GM12892 (cell line): ENCODE data around the gene RBP7. TPM values are rescaled to one million over a fixed set of nuclear protein-coding genes. Genes with fewer than 3 reads are reported as not detected.
A peak's percentile ranks its signal among the peaks of the same experiment; 100 is the strongest.
"Not testable (repeated sequence)": the region's sequence is repeated elsewhere in the genome, so short reads cannot be mapped to it uniquely, and the experiment has no call there.

ENCODE experiments used
- DNase-seq: peaks from one replicate; pipeline ENCODE4 v3.0.0; 2011; ENCODE audit not compliant: insufficient read length
- FAIRE-seq: peaks from 2 replicates; lab custom pipeline; 2011; peaks lifted over from hg19 to GRCh38; lab: Jason Lieb, UNC
- POLR2A ChIP-seq: IDR thresholded peaks from 2 replicates; pipeline ENCODE4 v1.6.1; 2011; ENCODE audit warnings: low read depth, low read length, control low read depth
- POLR2AphosphoS5 ChIP-seq: IDR thresholded peaks from 2 replicates; pipeline ENCODE4 v1.6.1; 2011; ENCODE audit warnings: low read depth, low read length, control low read depth
- TAF1 ChIP-seq: IDR thresholded peaks from 2 replicates; pipeline ENCODE4 v1.6.1; 2011; ENCODE audit warnings: low read depth, mild to moderate bottlenecking, control low read depth, low read length, borderline replicate concordance
- polyA plus RNA-seq: library from polyadenylated mRNA; unstranded; fragments of >200 nt; gene quantifications from one replicate; pipeline ENCODE4 v1.2.1, GENCODE V29; 2012; ENCODE audit warnings: missing spikeins, inconsistent platforms; ENCODE audit not compliant: missing spikeins

The RBP7 gene
- polyA plus RNA-seq, result 0.51 TPM

DNA sequence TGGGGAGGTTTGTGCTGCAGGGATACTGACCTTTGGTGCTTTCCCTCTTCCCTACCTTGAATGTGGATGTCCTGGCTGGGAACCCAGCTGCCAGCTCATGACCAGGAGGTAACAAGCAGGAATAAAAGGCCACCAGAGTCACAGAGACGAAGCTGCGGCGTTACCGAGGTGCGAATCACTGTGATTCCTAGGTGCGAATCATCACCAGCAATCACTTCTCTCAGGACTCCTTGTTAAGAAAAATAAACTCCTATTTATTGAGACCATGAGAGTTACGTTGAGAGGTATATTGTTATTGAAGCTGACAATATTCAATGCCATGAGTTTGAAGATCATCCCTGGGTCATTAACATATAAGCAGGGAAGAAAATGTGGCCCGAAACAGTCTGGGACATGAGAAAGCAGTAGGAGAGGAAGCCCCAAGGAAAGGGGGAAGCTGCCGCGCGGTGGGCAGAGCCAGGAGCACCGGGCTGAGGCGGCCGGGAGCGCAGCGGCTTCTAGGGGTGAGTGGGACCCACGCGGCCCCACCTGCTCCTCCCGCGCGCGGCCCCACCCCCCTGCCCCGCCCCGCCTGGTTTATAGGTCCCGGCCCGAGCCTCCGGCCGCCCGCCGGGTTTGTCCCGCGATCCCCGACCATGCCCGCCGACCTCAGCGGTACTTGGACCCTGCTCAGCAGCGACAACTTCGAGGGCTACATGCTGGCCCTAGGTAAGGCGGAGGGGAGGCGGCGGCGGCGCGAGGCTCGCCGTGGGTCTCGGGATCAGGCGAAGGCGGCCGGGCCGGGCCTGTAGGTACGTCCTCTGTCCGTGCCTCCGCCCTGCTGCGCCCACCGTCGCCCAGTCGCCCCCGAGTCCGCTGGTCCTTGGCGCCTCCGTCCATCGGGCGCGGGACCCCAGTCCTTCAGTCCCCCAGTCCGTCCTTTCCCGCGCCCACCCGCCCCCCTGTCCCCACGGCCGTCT lies at the start of gene RBP7:
TSS of gene RBP7 (plus strand) at position 605 of the 959 bp plus-strand sequence. CDS start at position 636, 31 bp downstream.
- DNase-seq (peak; percentile 38), FAIRE-seq (no peak)
- TF ChIP-seq POLR2AphosphoS5 (no peak), POLR2A (no peak), TAF1 (no peak)

DNA sequence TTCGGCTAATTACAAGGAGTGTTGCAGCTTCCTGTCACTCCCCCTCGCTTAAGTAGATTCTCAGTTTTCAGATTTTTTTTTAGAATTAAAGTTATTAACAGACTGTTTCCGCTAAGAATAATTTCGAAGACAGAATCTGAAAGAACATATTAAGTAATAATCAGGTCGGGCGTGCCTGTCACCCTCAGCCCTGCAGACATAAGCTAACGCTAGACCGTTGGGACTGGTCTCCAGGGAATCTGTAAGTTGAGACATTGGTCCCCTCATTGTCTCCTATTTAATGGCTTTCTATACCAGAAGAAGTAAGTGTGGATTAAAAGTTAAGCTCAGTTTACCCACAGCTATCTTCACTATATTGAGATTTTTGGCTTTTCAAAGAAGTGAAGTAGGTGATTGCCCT lies 39.3 kb upstream of the RBP7 start:
- no peak for FAIRE-seq
- TF ChIP-seq POLR2AphosphoS5 (no peak), TAF1 (no peak), POLR2A (no peak)

DNA sequence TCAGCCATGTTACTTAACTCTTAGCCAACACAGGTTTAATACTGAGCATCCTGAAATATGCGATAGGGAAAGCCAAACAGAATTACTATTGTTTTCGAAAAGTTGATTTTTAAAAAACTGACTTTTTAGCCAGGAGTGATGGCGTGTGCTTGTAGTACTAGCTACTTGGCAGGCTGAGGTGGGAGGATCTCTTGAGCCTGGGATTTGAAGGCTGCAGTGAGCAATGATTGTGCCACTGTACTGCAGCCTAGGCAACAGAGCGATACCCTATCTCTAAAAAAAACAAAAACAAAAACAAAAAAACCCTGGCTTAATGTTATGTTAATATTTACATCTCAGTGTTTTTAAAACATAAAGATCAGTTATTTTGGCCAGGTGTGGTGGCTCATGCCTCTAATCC lies 37.0 kb upstream of the RBP7 start:
- DNase-seq, result no peak
- TF ChIP-seq TAF1 (no peak), POLR2A (no peak), POLR2AphosphoS5 (no peak)
- no peak for FAIRE-seq

More for the DNA sequence above, 39.3 kb upstream of the RBP7 start:
- no peak for DNase-seq

DNA sequence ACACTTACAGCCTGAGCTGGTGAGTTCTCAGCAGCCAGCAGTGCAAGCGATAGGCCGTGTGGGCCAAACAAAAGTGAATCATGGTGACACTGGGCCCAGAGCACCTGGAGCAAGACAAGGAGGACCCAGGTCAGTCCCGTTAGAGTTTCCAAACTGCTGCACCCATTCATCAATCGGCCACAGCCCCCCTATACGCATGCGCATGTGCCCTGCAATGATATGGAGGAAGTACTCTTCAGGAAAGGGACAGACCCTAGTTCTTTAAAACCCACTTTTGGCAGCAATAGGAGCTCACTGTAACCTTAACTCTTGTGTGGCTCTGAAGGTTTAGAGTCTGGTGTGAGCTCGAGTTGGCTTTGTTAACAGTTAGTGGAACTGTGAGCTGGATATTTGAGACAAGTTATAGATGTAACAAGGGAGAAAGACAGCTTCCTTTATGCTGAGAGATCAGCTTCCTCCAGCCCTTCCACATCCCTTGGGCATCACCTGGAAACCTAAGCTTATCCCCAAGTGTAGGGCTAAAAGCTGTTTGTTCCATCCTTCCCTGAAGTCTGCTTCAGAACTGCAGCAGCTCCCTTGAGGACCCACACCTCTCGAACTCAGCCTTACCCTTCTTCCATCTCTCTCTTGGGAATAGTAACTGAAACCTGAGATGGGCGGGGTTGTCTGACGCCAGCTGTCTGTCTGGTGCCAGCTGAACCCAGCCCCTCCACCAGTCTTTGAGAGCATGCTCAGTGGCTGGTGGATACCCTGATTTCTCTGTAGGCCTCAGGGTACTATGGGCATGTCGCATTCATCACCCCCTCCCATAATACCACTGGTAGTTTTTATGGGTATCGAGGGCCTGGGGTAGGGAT lies 36.1 kb upstream of the RBP7 start:
- TF ChIP-seq TAF1 (no peak), POLR2AphosphoS5 (no peak), POLR2A (no peak)
- no peak for DNase-seq

DNA sequence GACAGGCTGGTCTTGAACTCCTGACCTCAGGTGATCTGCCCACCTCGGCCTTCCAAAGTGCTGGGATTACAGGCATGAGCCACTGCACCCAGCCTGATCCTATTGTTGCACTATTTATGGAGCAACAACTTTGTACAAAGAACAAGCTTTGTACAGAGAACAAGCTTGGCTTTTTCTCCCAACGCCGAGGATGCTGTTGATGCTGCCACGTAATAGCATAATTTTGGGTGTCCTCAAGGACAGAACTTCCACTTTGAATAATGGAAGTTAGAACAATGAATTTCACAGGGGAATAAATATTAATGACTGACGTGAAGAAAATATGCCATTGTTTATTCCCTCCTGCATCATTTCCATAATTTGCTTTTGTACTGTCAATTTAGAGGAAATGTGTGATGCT lies 12.8 kb upstream of the RBP7 start:
- FAIRE-seq (no peak), DNase-seq (no peak)
- TF ChIP-seq TAF1 (no peak), POLR2A (no peak), POLR2AphosphoS5 (no peak)

More for the DNA sequence above, 36.1 kb upstream of the RBP7 start:
- FAIRE-seq, result no peak

DNA sequence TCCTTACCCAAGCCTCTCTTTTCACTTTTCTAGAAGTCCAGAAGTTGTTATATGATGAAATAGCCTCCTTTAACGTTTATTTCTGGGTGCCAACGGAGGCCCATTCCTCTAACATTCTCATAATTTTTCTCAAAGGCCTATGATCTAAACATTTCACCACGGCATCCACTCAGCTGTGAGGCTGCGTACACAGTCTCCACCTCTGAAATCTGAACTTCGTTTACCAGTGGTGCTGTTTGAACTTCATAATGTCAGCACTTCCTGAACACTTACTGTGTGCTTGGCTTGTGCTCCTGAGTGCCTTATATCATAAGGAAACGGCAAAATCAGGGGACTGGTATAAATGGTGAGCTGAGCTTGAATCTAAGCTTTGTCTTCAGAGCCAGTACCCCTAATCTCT lies 12.0 kb upstream of the RBP7 start:
- FAIRE-seq (no peak), DNase-seq (no peak)
- TF ChIP-seq POLR2AphosphoS5 (no peak), POLR2A (no peak), TAF1 (no peak)

DNA sequence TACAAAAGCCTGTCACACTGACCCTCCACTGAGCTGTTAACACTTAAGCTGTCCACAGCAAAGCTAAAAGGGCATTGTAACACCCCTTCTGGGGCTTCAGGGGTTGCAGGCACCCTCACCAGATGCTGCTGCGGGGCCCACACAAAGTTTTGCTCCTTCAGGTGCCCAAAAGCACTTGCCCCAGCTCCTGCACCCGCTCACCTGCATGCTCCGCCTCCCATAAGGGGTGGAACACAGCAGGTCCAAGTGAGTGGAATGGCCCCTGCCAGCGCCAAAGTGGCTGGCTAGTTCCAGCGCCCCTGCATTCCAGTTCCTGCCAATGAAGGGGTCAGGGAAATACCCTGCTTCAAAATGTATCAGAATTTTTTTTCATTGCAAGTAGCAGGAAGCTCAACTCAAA lies 7.3 kb upstream of the RBP7 start:
- no peak for TF ChIP-seq POLR2AphosphoS5
- TF ChIP-seq POLR2A, result no peak
- FAIRE-seq (no peak), DNase-seq (no peak)

DNA sequence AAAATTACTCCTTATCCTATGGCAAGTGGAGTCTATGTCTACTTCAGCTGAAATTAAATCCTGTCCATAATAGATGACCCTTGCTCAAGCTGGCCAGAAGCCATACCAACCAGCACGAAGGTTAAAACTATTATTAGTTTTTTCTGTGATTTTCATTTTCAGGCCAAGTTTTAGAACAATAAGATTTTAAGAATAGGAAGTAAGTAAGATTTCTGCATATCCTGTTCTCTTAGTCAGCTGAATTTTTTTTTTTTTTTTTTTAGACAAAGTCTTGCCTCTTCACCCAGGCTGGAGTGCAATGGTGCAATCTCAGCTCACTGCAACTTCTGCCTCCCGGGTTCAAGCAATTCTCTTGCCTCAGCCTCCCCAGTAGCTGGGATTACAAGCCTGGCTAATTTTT lies 6.1 kb upstream of the RBP7 start:
- TF ChIP-seq POLR2AphosphoS5, result no peak
- no peak for TF ChIP-seq POLR2A
- no peak for TF ChIP-seq TAF1
- FAIRE-seq (no peak), DNase-seq (no peak)

DNA sequence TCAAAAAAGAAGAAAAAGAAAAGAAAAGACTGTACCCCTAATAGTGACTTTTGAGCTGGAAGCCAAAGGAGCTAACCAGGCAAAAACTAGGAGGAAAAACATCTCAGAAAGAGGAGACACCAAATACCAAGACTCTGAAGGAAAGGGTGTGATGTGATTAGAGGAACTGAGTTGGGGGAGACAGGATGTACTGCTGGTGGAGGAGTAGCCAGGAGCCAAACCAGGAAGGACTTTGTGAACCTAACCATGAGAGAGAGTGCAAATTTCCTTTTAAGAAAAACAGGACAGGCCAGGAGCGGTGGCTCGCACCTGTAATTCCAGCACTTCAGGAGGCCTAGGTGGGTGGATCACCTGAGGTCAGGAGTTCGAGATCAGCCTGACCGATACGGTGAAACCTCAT lies 4.1 kb upstream of the RBP7 start:
- DNase-seq, result no peak
- no peak for TF ChIP-seq POLR2A
- no peak for TF ChIP-seq POLR2AphosphoS5
- TF ChIP-seq TAF1, result no peak
- no peak for FAIRE-seq

DNA sequence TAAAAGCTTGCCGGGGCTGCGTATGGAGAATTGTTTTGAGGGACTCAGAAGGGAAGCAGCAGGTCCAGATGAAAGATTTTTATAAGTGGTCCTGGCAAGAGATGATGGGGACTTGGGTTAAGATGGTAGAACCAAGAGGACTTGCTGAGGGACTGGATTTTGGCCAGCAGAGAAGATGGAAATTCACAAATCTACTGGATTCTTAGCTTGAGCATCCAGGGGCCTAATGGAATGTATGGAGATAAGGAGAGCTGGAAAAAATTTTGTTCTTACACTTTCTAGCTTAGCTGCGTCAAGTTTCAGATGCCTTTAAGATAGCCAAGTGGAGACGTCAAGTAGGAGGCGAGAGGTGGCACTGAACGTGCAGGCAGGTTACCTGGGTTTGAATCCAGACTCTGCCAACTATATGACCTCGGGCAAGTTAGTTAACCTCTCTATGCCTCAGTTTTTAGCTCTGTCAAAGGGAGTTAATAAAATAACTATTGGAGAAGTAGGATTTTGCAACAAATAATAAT lies 3.4 kb upstream of the RBP7 start:
- TF ChIP-seq POLR2A (no peak), TAF1 (no peak), POLR2AphosphoS5 (no peak)
- DNase-seq (no peak), FAIRE-seq (no peak)

DNA sequence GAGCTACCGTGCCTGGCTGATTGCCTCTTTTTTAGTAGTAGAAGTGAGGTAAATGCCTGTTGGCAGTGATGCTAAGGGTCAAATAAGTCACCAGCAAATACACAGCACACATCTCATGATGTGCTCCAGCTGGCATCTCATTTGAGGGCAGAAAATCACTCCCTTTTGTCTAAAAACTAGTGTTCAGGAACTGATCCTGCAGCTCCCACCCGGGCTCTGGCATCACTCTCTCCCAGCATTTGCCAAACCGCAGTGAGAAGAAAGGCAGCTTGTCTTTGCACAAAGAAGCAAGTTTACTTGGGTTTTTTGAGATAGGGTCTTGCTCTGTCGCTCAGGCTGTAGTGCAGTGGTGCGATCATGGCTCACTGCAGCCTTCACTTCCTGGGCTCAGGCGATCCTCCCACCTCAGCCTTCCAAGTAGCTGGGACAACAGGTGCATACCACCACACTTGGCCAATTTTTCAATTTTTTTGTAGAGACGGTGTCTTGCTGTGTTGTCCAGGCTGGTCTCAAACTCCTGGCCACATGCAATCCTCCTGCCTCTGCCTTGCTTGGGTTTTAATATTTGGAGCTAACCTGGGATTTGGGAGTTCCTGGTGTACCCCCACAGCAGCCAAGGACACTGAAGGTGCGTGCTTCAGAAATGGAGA lies 4.1 kb downstream of the RBP7 start:
- TF ChIP-seq POLR2A (no peak), POLR2AphosphoS5 (no peak)
- DNase-seq (no peak), FAIRE-seq (no peak)

DNA sequence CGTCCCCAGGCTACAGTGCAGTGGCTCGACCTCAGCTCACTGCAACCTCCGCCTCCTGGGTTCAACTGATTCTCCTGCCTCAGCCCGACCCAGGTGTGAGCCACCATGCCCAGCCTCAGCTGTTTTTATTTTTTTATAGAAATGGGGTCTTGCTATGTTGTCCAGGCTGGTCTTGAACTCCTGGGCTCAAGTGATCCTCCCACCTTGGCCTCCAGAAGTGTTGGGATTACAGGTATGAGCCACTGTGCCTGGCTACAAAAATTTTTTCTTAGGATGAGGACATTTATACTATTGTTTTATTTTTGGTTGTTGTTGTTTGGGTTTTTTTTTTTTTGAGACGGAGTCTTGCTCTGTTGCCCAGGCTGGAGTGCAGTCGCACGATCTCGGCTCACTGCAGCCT lies 8.2 kb downstream of the RBP7 start:
- not testable (repeated sequence) for FAIRE-seq, DNase-seq
